Progenitor cell of endocrine pancreas (in vitro differentiated cells): ENCODE results near the gene FLII. TPM values are rescaled to one million over a fixed set of nuclear protein-coding genes. Genes with fewer than 3 reads are reported as not detected.
A peak's percentile ranks its signal among the peaks of the same experiment; 100 is the strongest.

Experiments
- DNase-seq: peaks from one replicate; pipeline ENCODE4 v3.0.0; 2021; ENCODE audit warnings: low spot score; ENCODE audit not compliant: unreplicated experiment
- H3K27ac Mint-ChIP-seq: 2 replicates; pipeline ENCODE4 v1.8.0; 2021; ENCODE audit warnings: mild to moderate bottlenecking, moderate library complexity, mixed read lengths
- H3K27me3 Mint-ChIP-seq: 2 replicates; pipeline ENCODE4 v1.8.0; 2021; ENCODE audit warnings: mixed read lengths
- H3K36me3 Mint-ChIP-seq: 2 replicates; pipeline ENCODE4 v1.8.0; 2022; ENCODE audit warnings: mixed read lengths; ENCODE audit not compliant: insufficient read depth
- H3K4me1 Mint-ChIP-seq: 2 replicates; pipeline ENCODE4 v1.8.0; 2021; ENCODE audit warnings: low read depth, mixed read lengths
- H3K4me3 Mint-ChIP-seq: 2 replicates; pipeline ENCODE4 v1.8.0; 2021; ENCODE audit warnings: low read depth, mild to moderate bottlenecking, moderate library complexity, mixed read lengths
- H3K9me3 Mint-ChIP-seq: 2 replicates; pipeline ENCODE4 v1.8.0; 2021; ENCODE audit warnings: low read depth, mixed read lengths
- CTCF ChIP-seq: fragments of 200-600 bp; sonication (generic); IDR thresholded peaks from one replicate; pipeline ENCODE4 v1.5.0; 2021; ENCODE audit warnings: antibody characterized with exemption, mild to moderate bottlenecking; ENCODE audit not compliant: unreplicated experiment
- total RNA-seq: library from RNA; stranded (reverse); gene quantifications from 2 replicates; pipeline ENCODE4 v1.2.1, GENCODE V29; 2021

Gene FLII
- total RNA-seq, 1 donor from 2014 or later: 260 TPM

- Mint-ChIP-seq H3K9me3 (no peaks in the 10 kb centered on the region), H3K27ac (no peak overlapping the region), H3K4me3 (no peak overlapping the region), H3K27me3 (no peaks in the 10 kb centered on the region), H3K36me3 (no peaks in the 10 kb centered on the region), H3K4me1 (peaks cover 33% of the 10 kb centered on the region)
- TF ChIP-seq CTCF: no peak
- no peak for DNase-seq
Measured at GRCh38 chr17:18227635-18228034, 30.9 kb downstream of the FLII start.

- H3K9me3 Mint-ChIP-seq: no peaks in the 10 kb centered on the region
- H3K4me1 Mint-ChIP-seq: peaks cover 33% of the 10 kb centered on the region
- H3K4me3 Mint-ChIP-seq: peak overlapping the region; percentile 99
- H3K36me3 Mint-ChIP-seq: no peaks in the 10 kb centered on the region
- DNase-seq: no peak
- no peak for TF ChIP-seq CTCF
- peak overlapping the region; percentile 91 for H3K27ac Mint-ChIP-seq
- H3K27me3 Mint-ChIP-seq: no peaks in the 10 kb centered on the region
Measured at GRCh38 chr17:18226284-18226945, 32.1 kb downstream of the FLII start.

- no peak for TF ChIP-seq CTCF
- no peaks in the 10 kb centered on the region for H3K9me3 Mint-ChIP-seq
- peak overlapping the region; percentile 91 for H3K27ac Mint-ChIP-seq
- peaks cover 28% of the 10 kb centered on the region for H3K4me1 Mint-ChIP-seq
- H3K27me3 Mint-ChIP-seq: no peaks in the 10 kb centered on the region
- H3K4me3 Mint-ChIP-seq: peak overlapping the region; percentile 99
- H3K36me3 Mint-ChIP-seq: no peaks in the 10 kb centered on the region
- peak; percentile 37 for DNase-seq
Measured at GRCh38 chr17:18225642-18226283, 32.8 kb downstream of the FLII start.

- no peak for TF ChIP-seq CTCF
- H3K36me3 Mint-ChIP-seq: no peaks in the 10 kb centered on the region
- H3K4me1 Mint-ChIP-seq: peaks cover 28% of the 10 kb centered on the region
- peak within 1 kb of the TSS; percentile 95 for H3K27ac Mint-ChIP-seq
- no peaks in the 10 kb centered on the region for H3K9me3 Mint-ChIP-seq
- H3K27me3 Mint-ChIP-seq: no peaks in the 10 kb centered on the region
- peak; percentile 97 for DNase-seq
- H3K4me3 Mint-ChIP-seq: peak within 1 kb of the TSS; percentile 99
Measured at GRCh38 chr17:18225121-18225641, 33.4 kb downstream of the FLII start, which contains the start of gene LLGL1. LLGL1 (plus strand) TSS chr17:18225635; CDS start chr17:18225683, 48 bp downstream.

GRCh38 chr17:18224387-18225120 lies 34.0 kb downstream of the FLII start:
- H3K27me3 Mint-ChIP-seq: no peaks in the 10 kb centered on the region
- TF ChIP-seq CTCF: no peak
- peak overlapping the region; percentile 76 for H3K4me3 Mint-ChIP-seq
- H3K9me3 Mint-ChIP-seq: no peaks in the 10 kb centered on the region
- peaks cover 28% of the 10 kb centered on the region for H3K4me1 Mint-ChIP-seq
- no peak for DNase-seq
- peak overlapping the region; percentile 95 for H3K27ac Mint-ChIP-seq
- H3K36me3 Mint-ChIP-seq: no peaks in the 10 kb centered on the region
